PFSK-1 (cell line): ENCODE measurements around the gene ZP2.

Source experiments
- FOXP2 ChIP-seq: optimal IDR thresholded peaks from 2 replicates; pipeline ENCODE3; 2011; ENCODE audit warnings: borderline replicate concordance, control low read depth, inconsistent platforms; ENCODE audit not compliant: insufficient read depth; ENCODE audit errors: extremely low read length, extremely low read depth
- POLR2AphosphoS5 ChIP-seq: IDR thresholded peaks from 2 replicates; pipeline ENCODE4 v1.6.1; 2012; ENCODE audit warnings: low read depth, mild to moderate bottlenecking, control low read depth, low read length, moderate library complexity
- SIN3A ChIP-seq: IDR thresholded peaks from 2 replicates; pipeline ENCODE4 v1.6.1; 2012; ENCODE audit warnings: mild to moderate bottlenecking, low read length, moderate library complexity, borderline replicate concordance; ENCODE audit not compliant: insufficient read depth
- TAF1 ChIP-seq: IDR thresholded peaks from 2 replicates; pipeline ENCODE4 v1.6.1; 2012; ENCODE audit warnings: low read length, control low read depth, borderline replicate concordance; ENCODE audit not compliant: insufficient read depth
- TF ChIP-seq, protein P1 (sequence below), 2 experiments: IDR thresholded peaks; 2 replicates each; pipeline versions ENCODE4 v1.6.1 to v1.8.0; 2011 to 2012; ENCODE audit warnings: low read depth in 2 of 2, low read length in 2 of 2, control low read depth in 1 of 2, inconsistent platforms in 1 of 2, mild to moderate bottlenecking in 1 of 2, moderate library complexity in 1 of 2; ENCODE audit not compliant: insufficient read depth in 1 of 2

Gene ZP2

DNA sequence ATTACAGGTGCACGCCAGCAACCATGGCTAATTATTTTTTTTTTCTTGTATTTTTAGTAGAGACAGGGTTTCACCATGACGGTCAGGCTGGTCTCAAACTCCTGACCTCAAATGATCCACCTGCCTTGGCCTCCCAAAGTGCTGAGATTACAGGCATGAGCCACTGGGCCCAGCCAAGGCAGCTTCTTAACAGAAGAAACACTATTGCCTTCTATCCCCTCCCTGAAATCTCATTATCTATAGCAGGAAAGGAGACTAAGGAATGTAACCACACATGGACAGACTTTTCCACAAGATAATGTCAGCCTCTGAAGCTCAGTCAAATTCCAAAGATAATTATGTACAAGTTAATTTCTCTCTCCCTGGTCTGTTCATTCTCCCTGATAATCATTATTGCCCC, 5.7 kb upstream of the ZP2 start:
- TF ChIP-seq, protein P1, sequence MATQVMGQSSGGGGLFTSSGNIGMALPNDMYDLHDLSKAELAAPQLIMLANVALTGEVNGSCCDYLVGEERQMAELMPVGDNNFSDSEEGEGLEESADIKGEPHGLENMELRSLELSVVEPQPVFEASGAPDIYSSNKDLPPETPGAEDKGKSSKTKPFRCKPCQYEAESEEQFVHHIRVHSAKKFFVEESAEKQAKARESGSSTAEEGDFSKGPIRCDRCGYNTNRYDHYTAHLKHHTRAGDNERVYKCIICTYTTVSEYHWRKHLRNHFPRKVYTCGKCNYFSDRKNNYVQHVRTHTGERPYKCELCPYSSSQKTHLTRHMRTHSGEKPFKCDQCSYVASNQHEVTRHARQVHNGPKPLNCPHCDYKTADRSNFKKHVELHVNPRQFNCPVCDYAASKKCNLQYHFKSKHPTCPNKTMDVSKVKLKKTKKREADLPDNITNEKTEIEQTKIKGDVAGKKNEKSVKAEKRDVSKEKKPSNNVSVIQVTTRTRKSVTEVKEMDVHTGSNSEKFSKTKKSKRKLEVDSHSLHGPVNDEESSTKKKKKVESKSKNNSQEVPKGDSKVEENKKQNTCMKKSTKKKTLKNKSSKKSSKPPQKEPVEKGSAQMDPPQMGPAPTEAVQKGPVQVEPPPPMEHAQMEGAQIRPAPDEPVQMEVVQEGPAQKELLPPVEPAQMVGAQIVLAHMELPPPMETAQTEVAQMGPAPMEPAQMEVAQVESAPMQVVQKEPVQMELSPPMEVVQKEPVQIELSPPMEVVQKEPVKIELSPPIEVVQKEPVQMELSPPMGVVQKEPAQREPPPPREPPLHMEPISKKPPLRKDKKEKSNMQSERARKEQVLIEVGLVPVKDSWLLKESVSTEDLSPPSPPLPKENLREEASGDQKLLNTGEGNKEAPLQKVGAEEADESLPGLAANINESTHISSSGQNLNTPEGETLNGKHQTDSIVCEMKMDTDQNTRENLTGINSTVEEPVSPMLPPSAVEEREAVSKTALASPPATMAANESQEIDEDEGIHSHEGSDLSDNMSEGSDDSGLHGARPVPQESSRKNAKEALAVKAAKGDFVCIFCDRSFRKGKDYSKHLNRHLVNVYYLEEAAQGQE (IDR thresholded peaks at IDR 0.05; ENCODE audit: insufficient read depth in 1 of 2, low read depth in 2 of 2, low read length in 2 of 2): no peak
- TF ChIP-seq TAF1 (no peak), POLR2AphosphoS5 (no peak), SIN3A (no peak), FOXP2 (no peak)

DNA sequence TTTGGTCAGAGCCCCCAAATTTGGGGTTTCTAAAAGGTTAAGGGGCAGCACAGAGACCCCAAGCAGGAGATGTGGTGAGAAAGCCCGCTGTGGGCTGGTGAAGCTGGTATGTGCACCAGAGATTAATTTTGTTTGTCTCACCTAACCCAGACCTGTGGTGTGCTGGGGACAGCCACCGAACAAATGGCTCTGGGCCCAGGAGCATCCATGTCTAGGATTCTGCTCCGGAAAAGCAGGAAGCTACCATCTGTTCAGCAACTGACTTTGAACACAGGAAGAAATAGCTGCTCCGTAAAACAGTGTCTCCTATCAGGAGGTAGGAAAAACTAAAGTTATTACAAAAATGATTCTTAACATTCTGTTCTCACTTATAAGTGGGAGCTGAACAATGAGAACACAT, 2.7 kb upstream of the ZP2 start:
- TF ChIP-seq, protein P1 (IDR thresholded peaks at IDR 0.05; ENCODE audit: insufficient read depth in 1 of 2, low read depth in 2 of 2, low read length in 2 of 2): no peak

- TF ChIP-seq TAF1 (no peak), FOXP2 (no peak), SIN3A (no peak), POLR2AphosphoS5 (no peak)
- TF ChIP-seq, protein P1 (IDR thresholded peaks at IDR 0.05; ENCODE audit: insufficient read depth in 1 of 2, low read depth in 2 of 2, low read length in 2 of 2): no peak
These were observed 2.7 kb downstream of the ZP2 start for GRCh38 chr16:21208446-21209230.

- TF ChIP-seq, protein P1 (IDR thresholded peaks at IDR 0.05; ENCODE audit: insufficient read depth in 1 of 2, low read depth in 2 of 2, low read length in 2 of 2): no peak
- TF ChIP-seq TAF1 (no peak), SIN3A (no peak), FOXP2 (no peak), POLR2AphosphoS5 (no peak)
These were observed 4.8 kb downstream of the ZP2 start for GRCh38 chr16:21206550-21206949.

DNA sequence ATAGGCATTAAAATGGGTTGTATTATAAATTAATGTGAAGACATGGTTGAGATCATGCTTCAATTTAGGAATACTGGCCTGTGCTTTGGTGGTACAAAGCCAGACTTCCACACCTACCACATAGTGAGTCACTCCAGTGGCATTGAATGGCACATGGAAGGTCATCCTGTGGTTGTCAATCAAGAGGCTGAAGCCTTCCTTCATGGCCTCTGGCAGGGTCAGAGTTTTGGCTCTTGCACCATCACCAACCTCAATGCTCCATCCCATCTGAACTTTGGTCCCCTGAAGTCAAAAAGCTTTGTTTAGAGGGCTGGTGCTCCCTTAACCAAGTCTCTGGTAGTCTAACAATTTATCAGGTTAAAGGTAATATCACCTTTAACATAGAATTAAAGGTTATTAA, 6.1 kb downstream of the ZP2 start:
- TF ChIP-seq SIN3A (no peak), POLR2AphosphoS5 (no peak), TAF1 (no peak), FOXP2 (no peak)
- TF ChIP-seq, protein P1 (IDR thresholded peaks at IDR 0.05; ENCODE audit: insufficient read depth in 1 of 2, low read depth in 2 of 2, low read length in 2 of 2): no peak
